GM12878 (cell line): ENCODE measurements around the gene RNF43. TPM values are rescaled to one million over a fixed set of nuclear protein-coding genes. Genes with fewer than 3 reads are reported as not detected.

Source experiments
- ATAC-seq: fragments of 200-7000 bp; cut with Tn5 transposase; 3 replicates; pipeline ENCODE4 v1.9.1; 2020; ENCODE audit warnings: mild to moderate bottlenecking, moderate library complexity
- BruUV-seq: library from RNA; stranded (reverse); fragments of 400-500 nt; replicated peaks from 2 replicates; lab custom pipeline; 2021; lab: Mats Ljungman, UMichigan
- CTCF ChIA-PET: fragments of 300-600 bp; sonication (Branson Sonifier 250); formaldehyde crosslinking; extraction: SDS; loops from one replicate; lab custom pipeline; 2021; ENCODE audit warnings: inconsistent platforms; lab: Yijun Ruan, JAX
- POLR2A ChIA-PET: fragments of 350-600 bp; formaldehyde crosslinking; extraction: SDS; loops from one replicate; lab custom pipeline; 2021; ENCODE audit warnings: inconsistent platforms; lab: Charles Lee
- RAD21 ChIA-PET: fragments of 300-600 bp; sonication (Branson Sonifier 250); formaldehyde crosslinking; loops from one replicate; lab custom pipeline; 2023; ENCODE audit warnings: antibody characterized with exemption; ENCODE audit not compliant: unreplicated experiment; lab: Charles Lee
- SMC1A ChIA-PET: fragments of 300-600 bp; sonication (Branson Sonifier 250); formaldehyde crosslinking; loops from one replicate; lab custom pipeline; 2023; ENCODE audit not compliant: unreplicated experiment, uncharacterized antibody; lab: Charles Lee
- DNase-seq: peaks from one replicate; pipeline ENCODE4 v3.0.0-alpha.2; 2011; ENCODE audit warnings: low read depth, low spot score
- FAIRE-seq: peaks from 3 replicates; lab custom pipeline; 2011; peaks lifted over from hg19 to GRCh38; lab: Jason Lieb, UNC
- H2AFZ ChIP-seq: 2 replicates; pipeline ENCODE4 v1.6.0; 2011; ENCODE audit warnings: low read depth, low read length, control low read depth; ENCODE audit not compliant: control insufficient read depth
- H3K27ac ChIP-seq: 2 replicates; pipeline ENCODE4 v1.5.1; 2011; ENCODE audit warnings: control low read depth; ENCODE audit not compliant: control insufficient read depth, insufficient read depth
- H3K27me3 ChIP-seq, 2 experiments: replicated peaks in 1 of 2; 2 replicates each; pipeline versions ENCODE4 v1.6.0 to v1.6.1; 2011; ENCODE audit warnings: low read length in 1 of 2; ENCODE audit not compliant: control insufficient read depth in 2 of 2, insufficient read depth in 2 of 2
- H3K36me3 ChIP-seq, 2 experiments: 2 replicates each; pipeline ENCODE4 v1.5.1; 2011; ENCODE audit warnings: low read length in 1 of 2; ENCODE audit not compliant: control insufficient read depth in 2 of 2, insufficient read depth in 2 of 2
- H3K4me1 ChIP-seq: 2 replicates; pipeline ENCODE4 v1.6.1; 2011; ENCODE audit warnings: mild to moderate bottlenecking, low read length, moderate library complexity, mixed read lengths; ENCODE audit not compliant: control insufficient read depth, insufficient read depth
- H3K4me2 ChIP-seq: 2 replicates; pipeline ENCODE4 v1.6.0; 2011; ENCODE audit warnings: control low read depth; ENCODE audit not compliant: control insufficient read depth, insufficient read depth
- H3K4me3 ChIP-seq: fragments of 200-600 bp; sonication (generic); 2 replicates; pipeline ENCODE4 v1.5.1; 2016
- H3K79me2 ChIP-seq: 2 replicates; pipeline ENCODE4 v1.6.0; 2011; ENCODE audit warnings: low read length; ENCODE audit not compliant: control insufficient read depth, insufficient read depth
- H3K9ac ChIP-seq: 2 replicates; pipeline ENCODE4 v1.8.0; 2011; ENCODE audit warnings: low read length, control low read depth, mixed read lengths; ENCODE audit not compliant: control insufficient read depth, insufficient read depth
- H3K9me3 ChIP-seq: replicated peaks from 3 replicates; pipeline ENCODE4 v1.5.1; 2011; ENCODE audit warnings: mild to moderate bottlenecking, low read length; ENCODE audit not compliant: control insufficient read depth, insufficient read depth
- H4K20me1 ChIP-seq: 2 replicates; pipeline ENCODE4 v1.6.0; 2011; ENCODE audit not compliant: control insufficient read depth, insufficient read depth
- BACH1 ChIP-seq: fragments of 450-650 bp; IDR thresholded peaks from 2 replicates; pipeline ENCODE4 v1.6.1; 2017; ENCODE audit warnings: mild to moderate bottlenecking, borderline replicate concordance
- FOS ChIP-seq: IDR thresholded peaks from 3 replicates; pipeline ENCODE4 v1.6.1; 2011; ENCODE audit warnings: borderline replicate concordance; ENCODE audit not compliant: insufficient read length; ENCODE audit errors: extremely low read depth
- IRF4 ChIP-seq: IDR thresholded peaks from 2 replicates; pipeline ENCODE4 v1.6.1; 2011; ENCODE audit warnings: low read depth, low read length
- KLF5 ChIP-seq: fragments of 450-650 bp; IDR thresholded peaks from 2 replicates; pipeline ENCODE4 v1.6.1; 2014; ENCODE audit warnings: mild to moderate bottlenecking; ENCODE audit not compliant: partially characterized antibody
- LARP7 ChIP-seq: fragments of 450-650 bp; IDR thresholded peaks from 2 replicates; pipeline ENCODE4 v1.6.1; 2017; ENCODE audit warnings: mild to moderate bottlenecking
- MAX ChIP-seq: IDR thresholded peaks from 2 replicates; pipeline ENCODE4 v1.6.1; 2012; ENCODE audit warnings: low read depth, low read length, improper control_type of control experiment
- NFYA ChIP-seq: IDR thresholded peaks from 2 replicates; pipeline ENCODE4 v1.6.1; 2011; ENCODE audit warnings: low read depth, mild to moderate bottlenecking, low read length, improper control_type of control experiment, borderline replicate concordance
- PKNOX1 ChIP-seq: fragments of 450-650 bp; IDR thresholded peaks from 2 replicates; pipeline ENCODE4 v1.6.1; 2016; ENCODE audit warnings: mild to moderate bottlenecking
- POLR2AphosphoS2 ChIP-seq: IDR thresholded peaks from 2 replicates; pipeline ENCODE4 v1.6.1; 2011; ENCODE audit warnings: low read depth, mild to moderate bottlenecking, low read length, improper control_type of control experiment, moderate library complexity
- POLR2AphosphoS5 ChIP-seq: IDR thresholded peaks from 2 replicates; pipeline ENCODE4 v1.6.1; 2011; ENCODE audit warnings: mild to moderate bottlenecking, low read length, inconsistent platforms
- SKIL ChIP-seq: fragments of 450-650 bp; IDR thresholded peaks from 2 replicates; pipeline ENCODE4 v1.6.1; 2017; ENCODE audit warnings: mild to moderate bottlenecking, low read depth, inconsistent platforms; ENCODE audit not compliant: poor library complexity, severe bottlenecking
- SMAD1 ChIP-seq: fragments of 450-650 bp; IDR thresholded peaks from 2 replicates; pipeline ENCODE4 v1.6.1; 2018; ENCODE audit warnings: mild to moderate bottlenecking, low read depth; ENCODE audit not compliant: partially characterized antibody
- SMC3 ChIP-seq: IDR thresholded peaks from 2 replicates; pipeline ENCODE4 v1.6.1; 2011; ENCODE audit warnings: low read length, improper control_type of control experiment, borderline replicate concordance
- TBL1XR1 ChIP-seq: IDR thresholded peaks from 2 replicates; pipeline ENCODE4 v1.6.1; 2012; ENCODE audit warnings: low read depth, low read length, improper control_type of control experiment
- YY1 ChIP-seq: IDR thresholded peaks from 2 replicates; pipeline ENCODE4 v1.6.1; 2011; ENCODE audit warnings: low read depth, mild to moderate bottlenecking, low read length
- ZNF687 ChIP-seq: fragments of 450-650 bp; IDR thresholded peaks from 2 replicates; pipeline ENCODE4 v1.6.1; 2017; ENCODE audit warnings: mild to moderate bottlenecking, moderate library complexity
- ZSCAN29 ChIP-seq: fragments of 450-650 bp; IDR thresholded peaks from 2 replicates; pipeline ENCODE4 v1.6.1; 2017; ENCODE audit warnings: mild to moderate bottlenecking, moderate library complexity
- WGBS: methylation state at CpG from one replicate; pipeline ENCODE4 v1.1.6; 2016; ENCODE audit warnings: low lambda C conversion rate; ENCODE audit not compliant: insufficient replicate concordance, insufficient coverage; ENCODE audit errors: missing lambda C conversion rate; 5-methylcytosine and 5-hydroxymethylcytosine counted together
- in situ Hi-C: fragments of 300-500 bp; cut with MboI; formaldehyde crosslinking; loops from 9 replicates; pipeline ENCODE4 v1.14.3; 2018; ENCODE audit warnings: mixed read lengths
- intact Hi-C: fragments of 100-400 bp; cut with micrococcal nuclease; formaldehyde crosslinking; loops from one replicate; pipeline ENCODE4 v1.14.2; 2022; ENCODE audit not compliant: unreplicated experiment
- polyA plus RNA-seq, 11 experiments: library from polyadenylated mRNA; depleted of rRNA in 4 of 11; unstranded in 6 of 11; stranded (reverse) in 5 of 11; fragments of >200 nt; fragmentation: Nextera tagmentation in 4 of 11; fragmentation: Illumina TruSeq in 1 of 11; extraction: Ambion mirVana in 4 of 11; extraction: Trizol in 1 of 11; gene quantifications; 1 replicate in 1 of 11; 2 replicates in 10 of 11; pipeline versions ENCODE4 v1.2.1 to v1.2.3, GENCODE V29; 2011 to 2016; ENCODE audit warnings: inconsistent platforms in 2 of 11, missing spikeins in 2 of 11, low read depth in 1 of 11
- total RNA-seq, 4 experiments: library from RNA; depleted of rRNA in 3 of 4; stranded (reverse); fragments of >200 nt in 3 of 4; fragmentation: Illumina TruSeq in 1 of 4; extraction: Trizol in 1 of 4; gene quantifications; 2 replicates each; pipeline versions ENCODE4 v1.2.1 to v1.2.3, GENCODE V29; 2013 to 2021

The RNF43 gene
- total and polyA plus RNA-seq, 10 of the 15 experiments (the other 5 are each of a cell fraction or from before 2014, with no cell fraction given): 1.2 to 16.7 (median 5.5) TPM

DNA sequence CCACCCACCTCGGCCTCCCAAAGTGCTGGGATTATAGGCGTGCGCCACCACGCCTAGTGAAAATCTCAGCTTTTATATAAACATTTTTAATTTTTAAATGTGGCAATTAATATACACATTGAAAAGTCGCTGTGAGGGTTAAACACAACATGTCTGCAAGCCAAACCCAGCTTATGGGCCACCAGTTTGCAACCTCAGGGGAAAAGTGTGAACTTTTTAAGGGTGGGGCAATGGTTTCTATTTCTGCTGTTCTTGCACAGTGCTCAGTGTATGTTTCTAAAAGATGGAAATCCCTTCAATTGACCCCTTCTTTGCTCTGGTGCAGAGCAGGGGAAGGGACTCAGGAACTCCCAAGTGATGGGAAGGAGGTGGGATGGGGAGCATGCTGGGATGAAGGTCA is 47.0 kb downstream of the RNF43 start:
- Histone ChIP-seq H3K9me3 (no peaks in the 10 kb centered on the region), H3K27me3 (no peaks in the 10 kb centered on the region), H3K4me1 (no peaks in the 10 kb centered on the region), H2AFZ (no peak overlapping the region), H3K4me2 (no peak overlapping the region), H3K79me2 (no peaks in the 10 kb centered on the region), H3K9ac (no peak overlapping the region), H3K36me3 (peaks cover 0 to 11% of the 10 kb centered on the region in 2 experiments; a peak in 2 of 4 replicates), H4K20me1 (no peaks in the 10 kb centered on the region), H3K4me3 (no peak overlapping the region), H3K27ac (no peak overlapping the region)
- no TSS peak for BruUV-seq
- intact Hi-C loops: no loop called here
- TF ChIP-seq KLF5: no peak
- no peak for TF ChIP-seq TBL1XR1
- TF ChIP-seq POLR2AphosphoS2: no peak
- no peak for TF ChIP-seq FOS
- no peak for TF ChIP-seq SMAD1
- TF ChIP-seq LARP7: no peak
- no peak for TF ChIP-seq SKIL
- TF ChIP-seq YY1: no peak
- TF ChIP-seq ZNF687: no peak
- TF ChIP-seq ZSCAN29: no peak
- no peak for TF ChIP-seq NFYA
- TF ChIP-seq BACH1: no peak
- TF ChIP-seq SMC3: no peak
- TF ChIP-seq IRF4: no peak
- no peak for TF ChIP-seq POLR2AphosphoS5
- no peak for TF ChIP-seq PKNOX1
- TF ChIP-seq MAX: no peak
- ChIA-PET RAD21 (interaction anchor here (1.4 kb wide), 1 partner anchor 47 kb away, joined by 5 read pairs; the partner anchor contains the start of gene RNF43), SMC1A (interaction anchor here (0.6 to 4.8 kb wide), 4 partner anchors 13 to 57 kb away, joined by 3 to 22 read pairs (median 4); no protein-coding TSS in a partner anchor), POLR2A (interaction anchor here (0.5 to 1.2 kb wide), 3 partner anchors 8 to 834 kb away, joined by 3 read pairs; no protein-coding TSS in a partner anchor), CTCF (interaction anchor here (1.0 to 2.0 kb wide), 3 partner anchors 9 to 53 kb away, joined by 3 to 7 read pairs (median 4); no protein-coding TSS in a partner anchor)
- no peak for DNase-seq
- 57% methylated on average over 5 of the region's 5 CpGs for WGBS
- no peak for ATAC-seq
- in situ Hi-C loops: no loop called here
- FAIRE-seq: no peak
